Calu3 (cell line): ENCODE data around the gene E2F4. TPM values are rescaled to one million over a fixed set of nuclear protein-coding genes. Genes with fewer than 3 reads are reported as not detected.
A peak's percentile ranks its signal among the peaks of the same experiment; 100 is the strongest.

ENCODE experiments used
- BruUV-seq: library from RNA; stranded (reverse); fragments of 400-500 nt; replicated peaks from 2 replicates; lab custom pipeline; 2021; lab: Mats Ljungman, UMichigan
- CTCF ChIA-PET: fragments of 300-600 bp; sonication (Branson Sonifier 250); formaldehyde crosslinking; loops from one replicate; lab custom pipeline; 2022; ENCODE audit warnings: antibody characterized with exemption; lab: Charles Lee
- DNase-seq: peaks from one replicate; pipeline ENCODE4 v3.0.0; 2022
- H3K27ac Mint-ChIP-seq: one replicate; pipeline ENCODE4 v1.8.0; 2022; ENCODE audit warnings: mixed read lengths; ENCODE audit not compliant: unreplicated experiment
- H3K27me3 Mint-ChIP-seq: one replicate; pipeline ENCODE4 v1.8.0; 2022; ENCODE audit warnings: mixed read lengths; ENCODE audit not compliant: unreplicated experiment
- H3K36me3 Mint-ChIP-seq: one replicate; pipeline ENCODE4 v1.8.0; 2022; ENCODE audit warnings: mild to moderate bottlenecking, moderate library complexity, mixed read lengths; ENCODE audit not compliant: insufficient read depth, unreplicated experiment
- H3K4me1 Mint-ChIP-seq: one replicate; pipeline ENCODE4 v1.8.0; 2022; ENCODE audit warnings: mild to moderate bottlenecking, low read depth, mixed read lengths; ENCODE audit not compliant: unreplicated experiment
- H3K4me3 Mint-ChIP-seq: one replicate; pipeline ENCODE4 v1.8.0; 2022; ENCODE audit warnings: mild to moderate bottlenecking, low read depth, moderate library complexity, mixed read lengths; ENCODE audit not compliant: unreplicated experiment
- H3K9me3 Mint-ChIP-seq: one replicate; pipeline ENCODE4 v1.8.0; 2022; ENCODE audit warnings: low read depth, mixed read lengths; ENCODE audit not compliant: unreplicated experiment
- CTCF ChIP-seq: fragments of 200-600 bp; IDR thresholded peaks from one replicate; pipeline ENCODE4 v1.8.0; 2022; ENCODE audit warnings: antibody characterized with exemption; ENCODE audit not compliant: unreplicated experiment
- intact Hi-C: fragments of 100-400 bp; cut with micrococcal nuclease; formaldehyde crosslinking; loops from one replicate; pipeline ENCODE4 v1.10.0; 2022; ENCODE audit not compliant: unreplicated experiment
- total RNA-seq: library from RNA; stranded (reverse); gene quantifications from 2 replicates; pipeline ENCODE4 v1.2.3, GENCODE V29; 2022

Gene E2F4
- total RNA-seq, 1 experiment from 2014 or later = 95.3 TPM

GRCh38 chr16:67199808-67200198 lies 7.8 kb downstream of the E2F4 start:
- peaks cover 25% of the 10 kb centered on the region for H3K4me1 Mint-ChIP-seq
- peak overlapping the region; percentile 94 for H3K27ac Mint-ChIP-seq
- TF ChIP-seq CTCF = peak; percentile 77
- BruUV-seq = no TSS peak
- no peaks in the 10 kb centered on the region for H3K27me3 Mint-ChIP-seq
- CTCF ChIA-PET = interaction anchor here (0.9 to 2.9 kb wide), 2 partner anchors 41 to 246 kb away, joined by 3 to 7 read pairs; no protein-coding TSS in a partner anchor
- DNase-seq = peak; percentile 56
- H3K4me3 Mint-ChIP-seq = peak overlapping the region; percentile 88
- H3K9me3 Mint-ChIP-seq = no peaks in the 10 kb centered on the region
- H3K36me3 Mint-ChIP-seq = peaks cover 93% of the 10 kb centered on the region
- intact Hi-C loops = no loop called here

- intact Hi-C loops = no loop called here
- H3K27me3 Mint-ChIP-seq = no peaks in the 10 kb centered on the region
- DNase-seq = no peak
- no TSS peak for BruUV-seq
- H3K4me1 Mint-ChIP-seq = peaks cover 25% of the 10 kb centered on the region
- no peak for TF ChIP-seq CTCF
- CTCF ChIA-PET = interaction anchor here (0.9 kb wide), 1 partner anchor 41 kb away, joined by 3 read pairs; no protein-coding TSS in a partner anchor
- peak overlapping the region; percentile 88 for H3K4me3 Mint-ChIP-seq
- peaks cover 86% of the 10 kb centered on the region for H3K36me3 Mint-ChIP-seq
- H3K27ac Mint-ChIP-seq = peak overlapping the region; percentile 94
- H3K9me3 Mint-ChIP-seq = no peaks in the 10 kb centered on the region
These were observed 8.5 kb downstream of the E2F4 start for GRCh38 chr16:67200491-67200890.

GRCh38 chr16:67201411-67202345 lies 9.7 kb downstream of the E2F4 start:
- H3K36me3 Mint-ChIP-seq = peaks cover 80% of the 10 kb centered on the region
- BruUV-seq = TSS peak; percentile 5
- no peak for TF ChIP-seq CTCF
- H3K27ac Mint-ChIP-seq = no peak overlapping the region
- DNase-seq = no peak
- intact Hi-C loops = no loop called here
- H3K9me3 Mint-ChIP-seq = no peaks in the 10 kb centered on the region
- peaks cover 15% of the 10 kb centered on the region for H3K4me1 Mint-ChIP-seq
- CTCF ChIA-PET = interaction anchor here (0.7 to 0.8 kb wide), 2 partner anchors 17 to 23 kb away, joined by 3 read pairs; no protein-coding TSS in a partner anchor
- no peak overlapping the region for H3K4me3 Mint-ChIP-seq
- no peaks in the 10 kb centered on the region for H3K27me3 Mint-ChIP-seq

- intact Hi-C loops = no loop called here
- no peak for DNase-seq
- no peak overlapping the region for H3K4me3 Mint-ChIP-seq
- BruUV-seq = no TSS peak
- H3K9me3 Mint-ChIP-seq = no peaks in the 10 kb centered on the region
- no peak overlapping the region for H3K27ac Mint-ChIP-seq
- H3K36me3 Mint-ChIP-seq = peaks cover 77% of the 10 kb centered on the region
- CTCF ChIA-PET = interaction anchor here (0.5 to 0.8 kb wide), 2 partner anchors 16 to 231 kb away, joined by 3 to 5 read pairs; no protein-coding TSS in a partner anchor
- no peaks in the 10 kb centered on the region for H3K27me3 Mint-ChIP-seq
- H3K4me1 Mint-ChIP-seq = peaks cover 11% of the 10 kb centered on the region
- TF ChIP-seq CTCF = no peak
These were observed 10.5 kb downstream of the E2F4 start for GRCh38 chr16:67202426-67202825.
